ENCODE results near the gene MARCKS.

Gene MARCKS

GRCh38 chr6:113853252-113853651, 3.9 kb upstream of the MARCKS start:
- no peak for DNase-seq

GRCh38 chr6:113854531-113855499, 2.3 kb upstream of the MARCKS start:
- DNase-seq = peak in 50 of 51 donors; percentile 26 to 91 (median 76)

- DNase-seq = peak in 40 of 51 donors; percentile 20 to 88 (median 58)
Observed at GRCh38 chr6:113855500-113856374, 1.4 kb upstream of the MARCKS start.

- DNase-seq = peak in 3 of 51 donors; percentile 6 to 88 (median 25)
Observed at GRCh38 chr6:113856375-113856624, 845 bp upstream of the MARCKS start.

- peak in 39 of 51 donors; percentile 7 to 88 (median 38) for DNase-seq
Observed at GRCh38 chr6:113857556-113858479, 673 bp downstream of the MARCKS start.

- peak; percentile 12 to 93 (median 76) for DNase-seq
Observed at GRCh38 chr6:113858480-113859348, 1.6 kb downstream of the MARCKS start.

- peak in 28 of 51 donors; percentile 14 to 77 (median 49) for DNase-seq
Observed at GRCh38 chr6:113859349-113860180, 2.4 kb downstream of the MARCKS start.

- DNase-seq = peak in 23 of 51 donors; percentile 10 to 68 (median 34)
Observed at GRCh38 chr6:113860181-113860955, 3.2 kb downstream of the MARCKS start.

GRCh38 chr6:113862112-113862511, 5.0 kb downstream of the MARCKS start:
- DNase-seq = peak in 1 of 51 donors; percentile 9

- DNase-seq = no peak
Observed at GRCh38 chr6:113870917-113871316, 13.8 kb downstream of the MARCKS start.

GRCh38 chr6:113871975-113872374, 14.8 kb downstream of the MARCKS start:
- no peak for DNase-seq

- peak in 24 of 51 donors; percentile 3 to 55 (median 18) for DNase-seq
Observed at GRCh38 chr6:113873043-113873667, 16.0 kb downstream of the MARCKS start.

- DNase-seq = no peak
Observed at GRCh38 chr6:113875470-113875869, 18.3 kb downstream of the MARCKS start.

- DNase-seq = no peak
Observed at GRCh38 chr6:113876695-113877094, 19.6 kb downstream of the MARCKS start.

GRCh38 chr6:113879186-113880096, 22.3 kb downstream of the MARCKS start:
- DNase-seq = peak in 25 of 51 donors; percentile 0 to 68 (median 20)

GRCh38 chr6:113881478-113881980, 24.4 kb downstream of the MARCKS start:
- no peak for DNase-seq
